ENCODE data around the gene PICALM.
A peak's percentile ranks its signal among the peaks of the same experiment; 100 is the strongest.

PICALM gene

DNA sequence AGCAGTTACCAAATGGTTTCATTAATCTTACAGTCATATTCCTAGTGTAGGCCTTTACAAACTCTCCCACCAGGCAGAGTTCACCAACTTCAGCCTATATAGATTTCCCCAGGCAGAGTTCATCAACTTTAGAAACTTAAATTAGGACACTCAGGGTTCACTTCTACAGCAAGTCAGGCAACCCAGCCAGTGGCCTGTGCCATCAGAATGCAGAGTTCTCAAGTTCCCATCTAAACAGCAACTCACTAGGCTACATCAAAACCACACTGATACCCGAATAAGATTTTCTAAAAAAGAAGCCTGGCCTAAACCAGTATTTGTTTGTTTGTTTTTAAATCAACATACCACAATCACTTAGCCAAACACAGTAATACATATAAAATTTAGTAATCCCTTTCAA lies 33.7 kb downstream of the PICALM start:
- in situ Hi-C loops (cut with HindIII; ENCODE audit: low pct_unique_long_range_greater_than_20kb, low sequenced_read_pairs), result no loop called here
- TF ChIP-seq JUND (IDR thresholded peaks at IDR 0.05; ENCODE audit: low read depth), result no peak
- no peak for DNase-seq (ENCODE audit: low read depth in 1 of 2, low spot score in 1 of 2)

DNA sequence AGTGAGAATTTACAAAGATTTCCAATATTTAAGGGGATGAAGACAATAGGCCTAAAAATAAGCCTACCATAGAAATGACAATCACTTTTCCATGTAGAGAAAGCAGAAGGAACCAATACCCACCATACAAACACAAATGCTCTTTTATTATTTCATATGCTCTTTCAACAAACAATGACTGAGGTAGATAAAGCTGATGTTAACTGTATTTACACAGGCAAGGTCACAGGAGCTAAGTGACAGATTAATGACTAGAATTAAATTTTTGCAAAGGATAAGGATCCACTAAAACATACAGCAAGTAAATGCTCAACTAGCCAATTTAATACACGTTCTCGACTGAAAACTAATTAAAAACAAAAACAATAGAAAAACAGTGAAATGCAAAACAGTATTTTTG lies 34.2 kb downstream of the PICALM start:
- DNase-seq (ENCODE audit: low read depth in 1 of 2, low spot score in 1 of 2), result no peak
- in situ Hi-C loops (cut with HindIII; ENCODE audit: low pct_unique_long_range_greater_than_20kb, low sequenced_read_pairs), result no loop called here
- TF ChIP-seq JUND (IDR thresholded peaks at IDR 0.05; ENCODE audit: low read depth), result no peak

DNA sequence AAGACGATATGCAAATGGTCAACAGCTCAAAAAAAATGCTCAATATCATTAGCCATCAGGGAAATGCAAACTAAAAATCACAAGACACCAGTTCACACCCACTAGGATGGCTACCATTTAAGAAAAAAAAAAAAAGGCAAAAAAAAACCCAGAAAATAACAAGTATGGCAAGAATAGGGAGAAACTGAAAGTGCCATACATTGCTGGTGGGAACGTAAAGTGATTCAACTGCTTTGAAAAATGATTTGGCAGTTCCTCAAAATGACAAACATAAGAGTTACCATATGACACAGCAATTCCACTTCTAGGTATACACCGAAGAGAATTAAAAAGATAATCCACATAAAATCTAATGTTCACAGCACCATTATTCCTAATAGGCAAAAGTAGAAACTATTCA lies 47.5 kb downstream of the PICALM start:
- DNase-seq (ENCODE audit: low read depth in 1 of 2, low spot score in 1 of 2), result no peak
- in situ Hi-C loops (cut with HindIII; ENCODE audit: low pct_unique_long_range_greater_than_20kb, low sequenced_read_pairs), result no loop called here
- no peak for TF ChIP-seq JUND (IDR thresholded peaks at IDR 0.05; ENCODE audit: low read depth)

DNA sequence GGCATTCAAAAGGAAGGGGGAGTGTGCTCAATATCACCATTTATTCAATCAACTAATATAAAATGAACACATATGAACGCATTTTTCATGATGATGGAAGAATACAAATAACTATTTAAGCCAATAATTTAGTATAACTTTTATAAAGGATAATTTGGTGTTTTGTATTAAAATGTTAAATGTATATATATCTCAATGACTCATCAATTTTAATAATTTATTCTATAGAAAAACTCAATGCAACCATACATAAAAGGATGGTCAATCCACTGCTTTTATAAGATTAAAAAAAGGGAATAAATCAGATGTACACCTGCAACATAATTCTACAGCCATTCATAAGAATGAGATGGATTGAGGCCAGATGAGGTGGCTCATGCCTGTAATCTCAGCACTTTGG lies 50.6 kb downstream of the PICALM start:
- no peak for TF ChIP-seq JUND (IDR thresholded peaks at IDR 0.05; ENCODE audit: low read depth)
- in situ Hi-C loops (cut with HindIII; ENCODE audit: low pct_unique_long_range_greater_than_20kb, low sequenced_read_pairs), result no loop called here
- DNase-seq (ENCODE audit: low read depth in 1 of 2, low spot score in 1 of 2), result no peak

DNA sequence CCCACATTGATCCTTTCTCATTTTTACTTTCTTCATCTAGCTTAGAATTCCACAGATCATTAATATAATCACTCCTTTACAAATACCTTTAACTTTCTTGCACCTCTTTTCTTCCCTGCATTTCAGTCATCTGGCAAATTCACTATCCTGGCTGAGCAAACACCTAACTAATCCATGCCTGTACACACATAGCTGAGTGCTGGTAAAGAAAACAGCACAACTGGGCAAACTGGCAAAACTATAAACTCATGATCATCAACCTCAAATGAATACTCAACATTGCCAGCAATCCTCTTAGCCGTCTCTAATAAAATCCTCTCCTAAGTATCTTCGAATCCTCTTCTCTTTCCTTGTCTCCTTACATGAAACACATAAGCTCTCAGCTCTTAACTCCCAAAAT lies 52.4 kb downstream of the PICALM start:
- in situ Hi-C loops (cut with HindIII; ENCODE audit: low pct_unique_long_range_greater_than_20kb, low sequenced_read_pairs), result no loop called here
- peak in 1 of 2 experiments; percentile 60 for DNase-seq (ENCODE audit: low read depth in 1 of 2, low spot score in 1 of 2)
- TF ChIP-seq JUND (IDR thresholded peaks at IDR 0.05; ENCODE audit: low read depth), result no peak

DNA sequence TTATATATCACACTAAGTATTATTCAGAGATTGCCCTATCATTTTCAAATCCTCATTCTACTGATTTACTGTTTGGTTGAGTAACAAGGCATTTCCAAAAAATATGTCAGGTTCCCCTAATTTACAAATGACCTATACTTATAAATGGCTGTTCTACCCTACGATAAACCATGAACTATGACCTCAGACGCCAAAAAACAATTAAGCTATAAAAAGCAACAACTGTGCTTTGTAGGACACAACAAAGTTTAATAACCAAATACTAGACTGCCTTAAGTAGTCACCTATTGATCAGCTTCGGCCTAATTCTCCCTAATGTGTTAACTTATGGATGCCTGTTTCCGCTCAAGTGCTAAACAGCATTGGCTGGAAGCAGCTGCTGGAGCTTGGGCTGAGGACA lies 53.2 kb downstream of the PICALM start:
- TF ChIP-seq JUND (IDR thresholded peaks at IDR 0.05; ENCODE audit: low read depth), result no peak
- in situ Hi-C loops (cut with HindIII; ENCODE audit: low pct_unique_long_range_greater_than_20kb, low sequenced_read_pairs), result no loop called here
- no peak for DNase-seq (ENCODE audit: low read depth in 1 of 2, low spot score in 1 of 2)

DNA sequence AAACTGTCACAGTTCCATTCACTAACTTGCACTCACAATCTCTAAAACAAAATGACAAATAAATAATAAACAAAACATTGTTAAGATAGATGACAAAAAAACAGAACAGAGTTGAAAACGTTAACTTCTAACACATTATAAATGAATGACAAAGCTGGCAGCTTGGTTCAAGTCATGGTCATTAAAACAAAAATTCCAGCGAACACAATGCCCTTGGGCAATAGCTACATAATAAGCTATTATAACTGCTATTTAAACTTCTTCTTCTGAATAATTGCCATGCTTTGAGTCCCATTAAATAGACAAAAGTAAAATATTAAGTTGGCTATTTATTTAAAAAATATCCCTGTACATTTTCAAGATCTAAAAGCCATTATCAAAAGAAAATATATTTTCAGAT lies 54.7 kb downstream of the PICALM start:
- no peak for TF ChIP-seq JUND (IDR thresholded peaks at IDR 0.05; ENCODE audit: low read depth)
- peak in 1 of 2 experiments; percentile 11 for DNase-seq (ENCODE audit: low read depth in 1 of 2, low spot score in 1 of 2)
- in situ Hi-C loops (cut with HindIII; ENCODE audit: low pct_unique_long_range_greater_than_20kb, low sequenced_read_pairs), result no loop called here

DNA sequence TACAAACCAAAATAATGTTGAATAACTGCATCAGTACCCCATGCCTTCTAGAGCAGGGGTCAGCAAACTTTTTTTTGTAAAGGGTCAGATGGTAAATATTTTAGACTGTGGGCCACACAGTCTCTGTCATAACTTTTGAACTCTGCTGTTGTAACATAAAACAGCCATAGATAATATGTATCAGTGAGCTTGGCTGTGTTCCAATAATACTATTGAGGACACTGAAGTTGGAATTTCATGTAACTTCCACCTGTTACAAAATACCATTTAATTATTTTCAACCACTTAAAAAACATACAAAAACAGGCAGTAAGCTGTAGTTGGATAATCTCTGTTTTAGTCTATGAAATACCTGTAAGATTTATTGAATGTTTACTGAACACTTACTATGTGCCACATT lies 55.2 kb downstream of the PICALM start:
- no peak for TF ChIP-seq JUND (IDR thresholded peaks at IDR 0.05; ENCODE audit: low read depth)
- in situ Hi-C loops (cut with HindIII; ENCODE audit: low pct_unique_long_range_greater_than_20kb, low sequenced_read_pairs), result no loop called here
- no peak for DNase-seq (ENCODE audit: low read depth in 1 of 2, low spot score in 1 of 2)

DNA sequence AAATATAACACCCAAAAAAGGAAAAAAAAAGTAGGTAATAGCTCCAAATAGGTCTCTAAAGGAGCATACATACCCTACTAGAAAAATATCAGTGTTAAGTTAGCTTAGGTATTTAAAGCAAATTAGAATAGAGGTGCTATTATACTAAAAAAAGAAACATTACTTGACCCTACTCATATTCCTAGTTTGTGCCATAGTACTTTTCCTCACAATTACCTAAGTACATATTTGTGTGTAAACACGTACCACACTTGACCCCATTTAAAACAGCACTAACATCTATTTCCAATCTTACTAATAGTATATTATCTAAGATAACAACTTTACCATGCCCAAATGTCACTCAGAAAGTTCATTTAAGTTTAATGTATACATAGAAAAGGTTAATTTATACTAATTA lies 57.7 kb downstream of the PICALM start:
- in situ Hi-C loops (cut with HindIII; ENCODE audit: low pct_unique_long_range_greater_than_20kb, low sequenced_read_pairs), result no loop called here
- no peak for TF ChIP-seq JUND (IDR thresholded peaks at IDR 0.05; ENCODE audit: low read depth)
- no peak for DNase-seq (ENCODE audit: low read depth in 1 of 2, low spot score in 1 of 2)

DNA sequence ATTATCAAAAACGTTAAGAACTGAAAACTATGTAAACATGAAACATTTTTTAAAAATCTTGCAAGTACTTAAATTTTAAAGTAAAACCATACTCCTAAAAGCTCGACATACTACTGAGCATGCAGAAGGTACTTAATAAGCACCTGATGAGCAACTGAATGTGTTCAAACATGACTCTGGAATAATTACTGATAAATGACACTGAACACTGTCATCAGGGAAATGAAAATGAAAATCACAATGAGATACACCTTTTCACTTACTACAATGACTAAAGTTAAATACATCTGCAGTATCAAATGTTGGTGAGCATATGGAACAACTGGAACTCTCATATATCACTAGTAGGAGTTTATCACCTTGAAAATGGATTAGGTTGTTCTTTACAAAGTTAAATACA lies 65.2 kb downstream of the PICALM start:
- DNase-seq (ENCODE audit: low read depth in 1 of 2, low spot score in 1 of 2), result no peak
- TF ChIP-seq JUND (IDR thresholded peaks at IDR 0.05; ENCODE audit: low read depth), result no peak
- in situ Hi-C loops (cut with HindIII; ENCODE audit: low pct_unique_long_range_greater_than_20kb, low sequenced_read_pairs), result no loop called here

DNA sequence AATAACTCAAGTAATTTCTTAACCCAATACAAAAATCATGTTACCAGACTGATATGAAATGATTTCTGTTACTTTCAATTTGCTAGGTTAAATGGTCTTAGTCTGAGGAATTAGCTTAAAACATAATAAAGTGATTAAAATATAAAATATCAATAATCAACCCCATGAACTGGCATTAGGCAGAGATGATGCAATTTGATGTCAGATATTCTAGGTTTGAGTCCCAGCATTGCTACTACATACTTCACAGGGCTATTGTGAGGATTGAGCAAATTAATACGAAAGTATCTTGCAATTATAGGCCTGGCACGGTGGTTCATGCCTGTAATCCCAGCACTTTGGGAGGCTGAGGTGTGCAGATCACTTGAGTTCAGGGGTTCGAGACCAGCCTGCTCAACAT lies 66.5 kb downstream of the PICALM start:
- no peak for DNase-seq (ENCODE audit: low read depth in 1 of 2, low spot score in 1 of 2)
- no peak for TF ChIP-seq JUND (IDR thresholded peaks at IDR 0.05; ENCODE audit: low read depth)
- in situ Hi-C loops (cut with HindIII; ENCODE audit: low pct_unique_long_range_greater_than_20kb, low sequenced_read_pairs), result no loop called here

DNA sequence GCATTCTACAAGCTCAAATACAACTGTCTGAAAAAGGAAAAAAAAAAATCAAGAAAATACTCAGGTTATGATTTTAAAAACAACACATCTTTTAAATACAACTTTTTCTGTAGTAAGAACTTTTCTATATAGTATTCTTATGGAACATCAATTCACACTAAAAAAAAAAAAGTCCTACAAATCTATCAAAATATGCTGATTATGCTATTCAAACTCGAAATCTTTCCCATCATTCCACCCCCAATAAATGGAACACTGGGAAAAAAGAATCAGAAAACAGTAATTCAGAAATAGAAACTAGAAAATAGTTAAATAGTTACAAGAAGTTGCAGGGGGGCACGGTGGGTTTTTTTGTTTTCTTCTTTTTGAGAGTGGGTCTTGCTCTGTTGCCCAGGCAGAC lies 77.4 kb downstream of the PICALM start:
- TF ChIP-seq JUND (IDR thresholded peaks at IDR 0.05; ENCODE audit: low read depth), result no peak
- DNase-seq (ENCODE audit: low read depth in 1 of 2, low spot score in 1 of 2), result no peak
- in situ Hi-C loops (cut with HindIII; ENCODE audit: low pct_unique_long_range_greater_than_20kb, low sequenced_read_pairs), result no loop called here

DNA sequence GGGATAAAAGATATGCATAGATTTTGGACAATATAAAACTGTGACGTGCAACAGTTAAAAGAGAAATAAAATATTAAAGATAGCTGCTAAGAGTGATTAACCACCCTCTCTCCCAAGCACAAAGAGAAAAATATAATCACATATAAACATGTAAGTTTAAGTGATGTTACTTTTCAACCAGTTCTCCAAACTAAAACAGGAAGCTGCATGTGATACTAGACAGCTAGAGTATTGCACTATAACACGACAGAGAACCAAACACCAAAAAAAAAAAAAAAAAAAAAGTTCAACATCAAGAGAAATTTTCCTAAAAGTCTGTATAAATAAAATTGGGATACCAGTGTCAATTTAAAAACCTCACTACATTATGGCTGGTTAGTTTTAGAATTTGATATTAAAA lies 79.1 kb downstream of the PICALM start:
- in situ Hi-C loops (cut with HindIII; ENCODE audit: low pct_unique_long_range_greater_than_20kb, low sequenced_read_pairs), result no loop called here
- no peak for DNase-seq (ENCODE audit: low read depth in 1 of 2, low spot score in 1 of 2)
- no peak for TF ChIP-seq JUND (IDR thresholded peaks at IDR 0.05; ENCODE audit: low read depth)

DNA sequence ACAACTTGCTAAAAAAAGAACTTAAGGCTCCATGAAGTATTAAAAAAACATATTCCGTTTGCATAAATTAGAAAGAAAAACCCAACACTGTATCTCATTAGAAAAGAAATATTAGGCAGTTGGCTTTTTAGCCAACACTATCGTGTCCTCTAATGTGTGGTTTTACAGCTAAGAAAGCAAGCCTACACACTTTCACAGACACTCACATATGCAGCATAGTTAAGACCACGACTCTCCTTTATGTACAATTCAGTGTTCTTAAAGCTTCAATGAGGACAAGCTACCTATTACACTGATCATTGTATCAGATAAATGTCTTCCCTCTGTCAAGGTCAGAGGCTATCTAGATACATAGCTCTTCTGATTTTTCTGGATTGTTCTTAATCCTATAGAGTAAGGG lies 80.1 kb downstream of the PICALM start:
- TF ChIP-seq JUND (IDR thresholded peaks at IDR 0.05; ENCODE audit: low read depth), result no peak
- DNase-seq (ENCODE audit: low read depth in 1 of 2, low spot score in 1 of 2), result no peak
- in situ Hi-C loops (cut with HindIII; ENCODE audit: low pct_unique_long_range_greater_than_20kb, low sequenced_read_pairs), result no loop called here

DNA sequence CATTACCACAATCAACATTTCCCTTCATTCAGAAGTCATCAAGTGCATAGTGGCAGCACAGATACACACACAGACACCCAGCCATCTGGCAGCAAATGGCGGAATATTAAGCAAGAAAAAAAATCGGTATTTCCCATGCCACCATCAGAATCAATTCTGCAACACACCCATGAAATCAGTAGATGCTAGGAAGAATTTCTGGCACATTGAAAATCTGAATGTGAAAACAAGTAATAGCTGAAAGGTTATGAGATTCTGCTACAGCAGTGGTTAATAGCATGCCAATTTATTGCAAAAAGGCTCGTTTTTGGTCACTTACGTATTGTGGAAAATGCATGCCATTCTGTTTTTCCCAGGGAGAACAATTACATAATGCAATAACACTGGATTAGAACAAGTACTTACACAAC lies 91.1 kb downstream of the PICALM start:
- no peak for DNase-seq (ENCODE audit: low read depth in 1 of 2, low spot score in 1 of 2)
- in situ Hi-C loops (cut with HindIII; ENCODE audit: low pct_unique_long_range_greater_than_20kb, low sequenced_read_pairs), result no loop called here
- TF ChIP-seq JUND (IDR thresholded peaks at IDR 0.05; ENCODE audit: low read depth), result no peak
